GM21526 (cell line): Measurements from ENCODE around the gene TUBB8.
"Not testable (repeated sequence)": the region's sequence is repeated elsewhere in the genome, so short reads cannot be mapped to it uniquely, and the experiment has no call there.

ENCODE experiments used
- ATAC-seq: cut with Tn5 transposase; IDR thresholded peaks from one replicate; pipeline ENCODE4 v1.9.1; 2021; ENCODE audit warnings: moderate library complexity; ENCODE audit not compliant: unreplicated experiment, low FRiP score

The TUBB8 gene

GRCh38 chr10:48996-49395 is at the start of gene TUBB8:
TUBB8 (minus strand) TSS chr10:49296; CDS start chr10:49238, 58 bp downstream.
- ATAC-seq: no peak

GRCh38 chr10:96466-96865 is 47.4 kb upstream of the TUBB8 start:
- no peak for ATAC-seq

GRCh38 chr10:95356-96115 is 46.4 kb upstream of the TUBB8 start:
- no peak for ATAC-seq

- no peak for ATAC-seq
Measured at GRCh38 chr10:94613-95012, 45.5 kb upstream of the TUBB8 start.

GRCh38 chr10:92846-93245 is 43.8 kb upstream of the TUBB8 start:
- ATAC-seq: no peak

GRCh38 chr10:92153-92552 is 43.1 kb upstream of the TUBB8 start:
- no peak for ATAC-seq

- ATAC-seq: no peak
Measured at GRCh38 chr10:91313-91712, 42.2 kb upstream of the TUBB8 start.

- no peak for ATAC-seq
Measured at GRCh38 chr10:90161-90560, 41.1 kb upstream of the TUBB8 start.

- ATAC-seq: no peak
Measured at GRCh38 chr10:89248-89647, 40.2 kb upstream of the TUBB8 start.

GRCh38 chr10:88253-88652 is 39.2 kb upstream of the TUBB8 start:
- ATAC-seq: no peak

GRCh38 chr10:87177-88080 is 38.3 kb upstream of the TUBB8 start:
- no peak for ATAC-seq

GRCh38 chr10:86031-86430 is 36.9 kb upstream of the TUBB8 start:
- ATAC-seq: no peak

- no peak for ATAC-seq
Measured at GRCh38 chr10:85044-85443, 35.9 kb upstream of the TUBB8 start.

GRCh38 chr10:83930-84530 is 34.9 kb upstream of the TUBB8 start:
- ATAC-seq: no peak

GRCh38 chr10:80477-81105 is 31.5 kb upstream of the TUBB8 start:
- no peak for ATAC-seq

- ATAC-seq: no peak
Measured at GRCh38 chr10:79532-80215, 30.6 kb upstream of the TUBB8 start.

GRCh38 chr10:78556-78955 is 29.5 kb upstream of the TUBB8 start:
- ATAC-seq: no peak

- not testable (repeated sequence) for ATAC-seq
Measured at GRCh38 chr10:74266-74621, 25.1 kb upstream of the TUBB8 start.

GRCh38 chr10:73543-74265 is 24.6 kb upstream of the TUBB8 start:
- ATAC-seq: not testable (repeated sequence)

GRCh38 chr10:68156-68555 is 19.1 kb upstream of the TUBB8 start:
- not testable (repeated sequence) for ATAC-seq
